ENCODE results near the gene KCTD13. TPM values are rescaled to one million over a fixed set of nuclear protein-coding genes. Genes with fewer than 3 reads are reported as not detected.

KCTD13 gene
- polyA plus RNA-seq, 10 donors: 7.8 to 14.5 (median 9.9) TPM

GRCh38 chr16:29909391-29909790, 16.6 kb downstream of the KCTD13 start:
- DNase-seq: no peak

GRCh38 chr16:29908719-29909220, 17.3 kb downstream of the KCTD13 start:
- no peak for DNase-seq

GRCh38 chr16:29907973-29908372, 18.1 kb downstream of the KCTD13 start:
- no peak for DNase-seq

- no peak for DNase-seq
Observed at GRCh38 chr16:29906520-29907244, 19.3 kb downstream of the KCTD13 start.

- no peak for DNase-seq
Observed at GRCh38 chr16:29905668-29906067, 20.4 kb downstream of the KCTD13 start.

- DNase-seq: no peak
Observed at GRCh38 chr16:29904947-29905346, 21.1 kb downstream of the KCTD13 start.

GRCh38 chr16:29903590-29903989, 22.4 kb downstream of the KCTD13 start:
- DNase-seq: no peak

GRCh38 chr16:29901607-29901945, 24.4 kb downstream of the KCTD13 start:
- DNase-seq: no peak

- no peak for DNase-seq
Observed at GRCh38 chr16:29900888-29901606, 25.0 kb downstream of the KCTD13 start.

GRCh38 chr16:29900102-29900887, 25.7 kb downstream of the KCTD13 start, which contains the start of gene ASPHD1:
Gene ASPHD1 (plus strand): TSS chr16:29900488. CDS start chr16:29900972, 484 bp downstream.
- DNase-seq: peak; percentile 38 to 78 (median 43)

- peak; percentile 44 to 89 (median 79) for DNase-seq
Observed at GRCh38 chr16:29899516-29900101, 26.4 kb downstream of the KCTD13 start, which contains the start of gene SEZ6L2. Gene SEZ6L2 (minus strand): TSS chr16:29899550. CDS start chr16:29899019, 531 bp downstream.

GRCh38 chr16:29898804-29899515, 27.1 kb downstream of the KCTD13 start:
- no peak for DNase-seq

- no peak for DNase-seq
Observed at GRCh38 chr16:29898135-29898803, 27.8 kb downstream of the KCTD13 start.

- no peak for DNase-seq
Observed at GRCh38 chr16:29897333-29897732, 28.7 kb downstream of the KCTD13 start.

- DNase-seq: no peak
Observed at GRCh38 chr16:29896841-29897240, 29.2 kb downstream of the KCTD13 start.

- no peak for DNase-seq
Observed at GRCh38 chr16:29894352-29894751, 31.7 kb downstream of the KCTD13 start.

GRCh38 chr16:29893553-29893952, 32.5 kb downstream of the KCTD13 start:
- no peak for DNase-seq

- no peak for DNase-seq
Observed at GRCh38 chr16:29892458-29892813, 33.6 kb downstream of the KCTD13 start.

GRCh38 chr16:29891525-29892457, 34.2 kb downstream of the KCTD13 start:
- peak in 1 of 3 donors; percentile 47 for DNase-seq
